GM19193 (cell line): ENCODE measurements around the gene POLR1F.

Experiments
- POLR2A ChIP-seq: IDR thresholded peaks from 4 replicates; pipeline ENCODE4 v1.6.1; 2011; ENCODE audit not compliant: insufficient read depth, insufficient read length; ENCODE audit errors: extremely low read depth

POLR1F gene

GRCh38 chr7:19708397-19709248, at the start of gene POLR1F:
TSS of gene POLR1F (minus strand) at chr7:19709037. CDS start at chr7:19709016, 21 bp downstream.
- peak; percentile 98 for TF ChIP-seq POLR2A

- no peak for TF ChIP-seq POLR2A
These were observed 45.8 kb upstream of the POLR1F start for GRCh38 chr7:19754521-19755116.

- TF ChIP-seq POLR2A = no peak
These were observed 43.2 kb upstream of the POLR1F start for GRCh38 chr7:19752020-19752419.

- no peak for TF ChIP-seq POLR2A
These were observed 40.8 kb upstream of the POLR1F start for GRCh38 chr7:19749658-19750057.

GRCh38 chr7:19747740-19748339, 39.0 kb upstream of the POLR1F start:
- no peak for TF ChIP-seq POLR2A

GRCh38 chr7:19744075-19744474, 35.2 kb upstream of the POLR1F start:
- TF ChIP-seq POLR2A = no peak

GRCh38 chr7:19728716-19729115, 19.9 kb upstream of the POLR1F start:
- TF ChIP-seq POLR2A = no peak

- TF ChIP-seq POLR2A = no peak
These were observed 16.9 kb upstream of the POLR1F start for GRCh38 chr7:19725770-19726169.

GRCh38 chr7:19715499-19715898, 6.7 kb upstream of the POLR1F start:
- TF ChIP-seq POLR2A = no peak

GRCh38 chr7:19713676-19714075, 4.8 kb upstream of the POLR1F start:
- no peak for TF ChIP-seq POLR2A

- no peak for TF ChIP-seq POLR2A
These were observed 377 bp upstream of the POLR1F start for GRCh38 chr7:19709249-19709578.

GRCh38 chr7:19707240-19707639, 1.6 kb downstream of the POLR1F start:
- TF ChIP-seq POLR2A = no peak

- TF ChIP-seq POLR2A = no peak
These were observed 3.2 kb downstream of the POLR1F start for GRCh38 chr7:19705663-19706062.

GRCh38 chr7:19701471-19701870, 7.4 kb downstream of the POLR1F start:
- no peak for TF ChIP-seq POLR2A

- TF ChIP-seq POLR2A = no peak
These were observed 7.9 kb downstream of the POLR1F start for GRCh38 chr7:19700936-19701335.

GRCh38 chr7:19698331-19698730, 10.5 kb downstream of the POLR1F start:
- no peak for TF ChIP-seq POLR2A
